A673 (cell line): ENCODE measurements around the gene SLC4A2.

Source experiments
- EZH2 ChIP-seq: fragments of 200-600 bp; sonication (generic); IDR thresholded peaks from 2 replicates; pipeline ENCODE4 v1.6.1; 2017; ENCODE audit warnings: borderline replicate concordance, low read depth, mild to moderate bottlenecking, mixed read lengths, antibody characterized with exemption, low read length; ENCODE audit not compliant: poor library complexity, severe bottlenecking
- TF ChIP-seq, protein P1 (sequence below): fragments of 300-800, 200-600 bp; sonication (generic); conservative IDR thresholded peaks from 2 replicates; pipeline ENCODE4 v1.5.1; 2017; ENCODE audit warnings: low read depth, mild to moderate bottlenecking, antibody characterized with exemption, low read length, moderate library complexity, mixed read lengths

GRCh38 chr7:151065516-151065915, 6.1 kb downstream of the SLC4A2 start:
- TF ChIP-seq, protein P1, sequence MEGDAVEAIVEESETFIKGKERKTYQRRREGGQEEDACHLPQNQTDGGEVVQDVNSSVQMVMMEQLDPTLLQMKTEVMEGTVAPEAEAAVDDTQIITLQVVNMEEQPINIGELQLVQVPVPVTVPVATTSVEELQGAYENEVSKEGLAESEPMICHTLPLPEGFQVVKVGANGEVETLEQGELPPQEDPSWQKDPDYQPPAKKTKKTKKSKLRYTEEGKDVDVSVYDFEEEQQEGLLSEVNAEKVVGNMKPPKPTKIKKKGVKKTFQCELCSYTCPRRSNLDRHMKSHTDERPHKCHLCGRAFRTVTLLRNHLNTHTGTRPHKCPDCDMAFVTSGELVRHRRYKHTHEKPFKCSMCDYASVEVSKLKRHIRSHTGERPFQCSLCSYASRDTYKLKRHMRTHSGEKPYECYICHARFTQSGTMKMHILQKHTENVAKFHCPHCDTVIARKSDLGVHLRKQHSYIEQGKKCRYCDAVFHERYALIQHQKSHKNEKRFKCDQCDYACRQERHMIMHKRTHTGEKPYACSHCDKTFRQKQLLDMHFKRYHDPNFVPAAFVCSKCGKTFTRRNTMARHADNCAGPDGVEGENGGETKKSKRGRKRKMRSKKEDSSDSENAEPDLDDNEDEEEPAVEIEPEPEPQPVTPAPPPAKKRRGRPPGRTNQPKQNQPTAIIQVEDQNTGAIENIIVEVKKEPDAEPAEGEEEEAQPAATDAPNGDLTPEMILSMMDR: no peak
- TF ChIP-seq EZH2: no peak
